ENCODE measurements around the gene SPEG.

Gene SPEG

DNA sequence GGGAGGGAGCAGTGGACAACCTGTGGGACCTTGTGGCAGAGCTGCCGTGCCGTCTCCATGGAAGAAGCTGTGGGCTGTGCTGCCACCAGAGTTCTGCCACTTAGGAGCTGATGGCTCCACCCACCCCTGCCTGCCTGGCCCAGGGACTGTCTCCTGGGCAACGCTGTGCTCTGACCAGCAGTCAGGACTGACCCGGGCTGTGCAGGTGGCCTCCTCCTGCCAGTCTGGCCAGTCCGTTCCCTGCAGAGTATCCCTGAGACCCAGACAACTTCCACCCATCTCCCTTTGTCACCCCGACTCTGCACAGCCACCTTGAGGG is 92.4 kb downstream of the SPEG start:
- no peak for DNase-seq
- intact Hi-C loops (cut with DNase I) = loop anchor here (5.0 kb wide), 1 partner anchor 120 kb away; no protein-coding TSS in a partner anchor

DNA sequence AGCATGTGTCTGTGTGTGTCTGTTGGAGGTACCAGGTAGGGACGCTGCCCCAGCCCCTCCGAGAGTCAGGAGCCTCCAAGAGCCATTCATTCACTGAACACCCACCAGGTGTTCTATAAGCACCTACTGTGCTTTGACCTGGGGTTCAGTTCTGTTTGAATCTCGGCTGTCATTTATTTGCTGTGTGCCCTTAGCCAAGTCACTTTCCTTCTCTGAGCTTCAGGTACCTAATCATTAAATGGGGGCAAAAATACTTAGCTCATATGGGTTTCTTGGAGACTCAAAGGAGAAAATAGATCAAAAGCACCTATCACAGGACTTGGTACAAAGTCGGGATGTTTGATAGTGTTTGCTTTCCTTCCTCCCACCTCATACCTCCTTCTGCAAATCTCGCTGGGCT is 92.8 kb downstream of the SPEG start:
- no peak for DNase-seq
- intact Hi-C loops (cut with DNase I) = loop anchor here (5.0 kb wide), 1 partner anchor 120 kb away; no protein-coding TSS in a partner anchor

GRCh38 chr2:219530048-219530963 is 95.7 kb downstream of the SPEG start:
- intact Hi-C loops (cut with DNase I) = loop anchor here (5.0 kb wide), 1 partner anchor 53 kb away; no protein-coding TSS in a partner anchor
- DNase-seq = peak; percentile 70 to 96 (median 90)

DNA sequence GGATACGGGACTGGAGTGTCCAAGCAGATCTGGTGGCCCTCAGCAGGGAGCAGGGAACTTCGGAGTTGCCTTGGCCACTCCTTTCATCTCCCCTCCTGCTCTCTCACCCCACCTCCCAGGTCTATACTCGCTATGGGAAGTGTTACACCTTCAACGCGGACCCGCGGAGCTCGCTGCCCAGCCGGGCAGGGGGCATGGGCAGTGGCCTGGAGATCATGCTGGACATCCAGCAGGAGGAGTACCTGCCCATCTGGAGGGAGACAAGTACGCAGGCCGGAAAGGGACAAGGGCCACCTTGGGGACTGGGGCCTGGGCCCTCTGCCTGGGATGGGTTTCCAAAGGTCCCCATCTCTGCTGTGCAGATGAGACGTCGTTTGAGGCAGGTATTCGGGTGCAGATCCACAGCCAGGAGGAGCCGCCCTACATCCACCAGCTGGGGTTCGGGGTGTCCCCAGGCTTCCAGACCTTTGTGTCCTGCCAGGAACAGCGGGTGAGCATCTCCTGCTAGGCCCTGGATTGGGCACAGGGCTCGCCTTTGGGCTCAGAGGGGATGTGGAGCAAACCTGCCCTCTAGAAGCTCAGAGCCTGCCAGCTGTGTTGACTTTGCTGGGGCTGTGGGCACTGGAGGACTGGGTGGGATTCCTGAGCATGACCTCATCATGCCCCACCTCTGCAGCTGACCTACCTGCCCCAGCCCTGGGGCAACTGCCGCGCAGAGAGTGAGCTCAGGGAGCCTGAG is 97.2 kb downstream of the SPEG start:
- no peak for DNase-seq
- intact Hi-C loops (cut with DNase I) = loop anchor here (5.0 kb wide), 1 partner anchor 55 kb away; no protein-coding TSS in a partner anchor

DNA sequence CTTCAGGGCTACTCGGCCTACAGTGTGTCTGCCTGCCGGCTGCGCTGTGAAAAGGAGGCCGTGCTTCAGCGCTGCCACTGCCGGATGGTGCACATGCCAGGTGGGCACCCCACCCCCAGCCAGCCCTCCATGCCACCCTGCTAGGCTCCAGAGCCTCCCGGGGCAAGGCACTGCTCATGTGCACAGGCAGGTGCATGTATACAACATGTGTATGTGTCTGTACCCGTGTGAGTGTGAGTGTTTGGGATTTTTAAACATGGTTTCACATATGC is 97.7 kb downstream of the SPEG start:
- intact Hi-C loops (cut with DNase I) = loop anchor here (5.0 kb wide), 1 partner anchor 55 kb away; no protein-coding TSS in a partner anchor
- DNase-seq = no peak

GRCh38 chr2:219533930-219534661 is 99.5 kb downstream of the SPEG start:
- intact Hi-C loops (cut with DNase I) = loop anchor here (5.0 kb wide), 1 partner anchor 57 kb away; no protein-coding TSS in a partner anchor
- no peak for DNase-seq

DNA sequence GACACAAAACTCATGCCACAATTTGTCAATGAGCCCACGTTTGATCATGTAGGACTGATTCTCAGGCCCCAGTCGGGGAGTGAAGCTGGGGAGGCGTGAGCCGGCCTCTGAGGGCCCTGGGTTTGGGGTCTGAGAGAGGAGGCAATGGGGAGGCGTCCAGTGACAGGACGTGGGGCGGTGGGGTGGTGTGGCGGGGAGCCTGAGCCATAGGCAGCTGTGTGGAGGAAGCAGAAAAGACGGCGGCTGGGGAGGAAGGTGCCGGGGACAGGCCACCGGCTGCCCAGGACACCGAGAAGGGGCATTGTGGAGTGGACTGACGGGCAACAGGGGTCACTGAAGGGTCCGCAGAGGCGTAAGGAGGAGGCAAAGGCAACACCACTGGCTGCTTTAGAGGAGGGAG is 101.8 kb downstream of the SPEG start:
- no peak for DNase-seq
- intact Hi-C loops (cut with DNase I) = no loop called here

DNA sequence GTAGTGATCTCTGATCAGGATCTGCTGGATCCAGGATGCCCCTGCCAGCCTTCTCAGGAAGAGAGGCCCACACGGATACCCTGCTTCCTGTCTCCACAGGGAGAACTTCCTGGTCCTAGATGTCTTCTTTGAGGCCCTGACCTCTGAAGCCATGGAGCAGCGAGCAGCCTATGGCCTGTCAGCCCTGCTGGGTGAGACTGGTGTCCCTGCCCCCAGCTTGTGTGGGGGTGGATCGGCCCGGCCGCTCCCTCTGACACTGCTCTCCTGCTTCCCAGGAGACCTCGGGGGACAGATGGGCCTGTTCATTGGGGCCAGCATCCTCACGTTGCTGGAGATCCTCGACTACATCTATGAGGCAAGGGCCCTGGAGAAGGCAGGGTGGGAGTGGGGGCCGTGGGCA is 102.3 kb downstream of the SPEG start:
- intact Hi-C loops (cut with DNase I) = no loop called here
- no peak for DNase-seq

GRCh38 chr2:219537657-219538488 is 103.2 kb downstream of the SPEG start:
- intact Hi-C loops (cut with DNase I) = no loop called here
- DNase-seq = no peak

DNA sequence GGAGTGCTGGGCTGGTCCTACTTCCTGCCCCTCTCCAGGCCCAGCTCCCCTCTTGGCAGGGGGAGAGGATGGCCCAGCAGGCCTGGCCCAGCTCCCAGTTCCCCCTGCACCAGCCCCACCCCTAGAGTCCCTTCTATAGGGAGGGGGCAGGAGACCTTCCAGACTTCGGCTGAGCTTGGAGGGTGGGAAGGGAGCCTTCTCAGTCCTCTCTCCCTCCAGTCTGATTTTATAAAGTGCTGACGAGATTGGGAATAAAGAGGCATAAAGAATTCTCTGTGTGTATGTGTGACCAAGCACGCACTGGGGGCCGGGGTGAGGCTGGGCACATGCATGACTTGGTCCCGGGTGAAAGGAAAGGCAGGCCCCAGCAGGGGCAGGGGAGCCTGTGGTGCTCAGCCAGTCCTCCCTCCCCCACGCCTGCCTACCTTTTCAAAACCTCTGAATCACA is 103.9 kb downstream of the SPEG start:
- peak in 1 of 42 donors; percentile 16 for DNase-seq
- intact Hi-C loops (cut with DNase I) = no loop called here

- no peak for DNase-seq
- intact Hi-C loops (cut with DNase I) = no loop called here
These were observed 104.5 kb downstream of the SPEG start for GRCh38 chr2:219538956-219539788.

GRCh38 chr2:219539926-219540678 is 105.5 kb downstream of the SPEG start:
- DNase-seq = no peak
- intact Hi-C loops (cut with DNase I) = loop anchor here (5.0 kb wide), 2 partner anchors 57 to 153 kb away; partner anchors contain the start of genes DNPEP and STK11IP

- intact Hi-C loops (cut with DNase I) = loop anchor here (5.0 kb wide), 2 partner anchors 56 to 154 kb away; partner anchors contain the start of genes DNPEP and STK11IP
- DNase-seq = no peak
These were observed 106.3 kb downstream of the SPEG start for GRCh38 chr2:219540784-219541504.

DNA sequence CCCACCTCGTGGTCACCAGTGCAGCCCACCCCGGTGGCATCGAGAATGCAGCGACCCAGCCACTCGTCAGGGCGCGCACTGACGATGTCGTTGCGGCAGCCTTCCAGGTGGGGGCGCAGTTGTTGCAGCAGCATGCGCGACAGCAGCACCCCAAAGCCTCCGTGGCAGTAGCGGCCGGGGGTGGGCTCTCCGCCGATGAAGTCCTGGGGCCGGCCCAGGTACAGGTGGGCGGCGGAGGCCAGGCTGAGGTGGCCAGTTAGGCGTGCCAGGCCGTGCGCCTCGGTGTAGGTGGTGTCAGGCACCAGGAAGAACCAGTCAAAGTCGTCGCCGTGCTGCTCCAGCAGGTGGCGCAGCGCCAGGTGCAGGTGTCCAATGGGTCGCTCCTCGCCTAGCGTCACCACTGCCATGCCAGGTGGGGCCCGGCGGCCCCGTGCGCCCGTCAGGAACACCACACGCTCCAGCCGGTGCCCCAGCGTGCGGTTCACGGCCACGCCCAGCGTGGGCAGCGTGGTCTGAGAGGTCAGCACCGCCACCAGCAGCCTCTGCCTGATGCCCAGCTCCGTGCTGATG is 107.1 kb downstream of the SPEG start:
- intact Hi-C loops (cut with DNase I) = loop anchor here (5.0 kb wide), 2 partner anchors 56 to 154 kb away; partner anchors contain the start of genes DNPEP and STK11IP
- DNase-seq = peak; percentile 49 to 89 (median 79)

DNA sequence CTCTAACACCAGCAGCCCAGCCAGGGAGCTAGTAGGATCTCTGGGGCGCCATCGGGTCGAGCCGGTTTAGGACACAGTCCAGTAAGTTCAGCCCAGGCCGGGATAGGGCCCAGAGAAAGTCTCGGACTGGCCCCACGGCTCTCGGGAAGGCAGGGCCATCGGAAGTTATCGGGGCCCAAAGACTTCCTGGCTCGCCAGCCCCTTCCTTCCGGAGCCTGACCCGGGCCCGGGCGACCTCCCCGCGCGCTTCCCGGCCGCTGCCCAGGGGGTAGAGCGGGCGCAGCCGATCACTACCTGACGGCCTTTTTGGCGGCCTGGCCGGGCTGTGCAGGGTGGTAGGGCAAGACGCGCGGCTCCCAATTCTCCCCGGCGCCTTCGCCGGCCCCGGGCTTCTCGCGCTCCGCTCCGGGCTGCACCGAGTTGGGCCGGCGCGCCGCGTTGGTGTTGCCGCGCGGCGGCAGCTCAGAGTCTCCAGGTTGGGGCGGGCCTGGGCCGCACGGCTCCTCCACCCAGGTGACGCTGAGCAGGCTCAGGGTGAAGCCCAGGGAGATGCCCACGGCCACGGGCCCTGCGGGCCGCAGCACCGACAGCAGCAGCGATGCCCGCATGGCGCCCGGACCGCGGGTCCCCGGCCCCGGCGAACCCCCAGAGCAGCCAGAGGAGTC is 108.4 kb downstream of the SPEG start:
- intact Hi-C loops (cut with DNase I) = loop anchor here (5.0 kb wide), 2 partner anchors 54 to 156 kb away; partner anchors contain the start of genes DNPEP and STK11IP

More for the DNA sequence above, 108.4 kb downstream of the SPEG start:
- DNase-seq = peak in 9 of 42 donors; percentile 11 to 49 (median 25)

Measured in head of caudate nucleus (tissue), 42 donors.